ENCODE data around the gene PLCH2.

The PLCH2 gene

GRCh38 chr1:2499986-2500596, 24.0 kb downstream of the PLCH2 start:
- H3K36me3 ChIP-seq (ENCODE audit: control insufficient read depth, insufficient read depth, low read length): no peaks in the 10 kb centered on the region
- H3K4me3 ChIP-seq (ENCODE audit: low read depth, low read length): no peak overlapping the region
- H3K27ac ChIP-seq (ENCODE audit: low read depth, low read length): no peak overlapping the region
- no peaks in the 10 kb centered on the region for H3K4me1 ChIP-seq (ENCODE audit: control insufficient read depth, insufficient read depth, low read length)
- no peaks in the 10 kb centered on the region for H3K9me3 ChIP-seq (ENCODE audit: control insufficient read depth, insufficient read depth, low read length)
- no peak overlapping the region for H3K9ac ChIP-seq (ENCODE audit: low read depth, low read length)
- H3K27me3 ChIP-seq (ENCODE audit: control insufficient read depth, insufficient read depth, low read length): no peaks in the 10 kb centered on the region

- Histone ChIP-seq H3K9me3 (ENCODE audit: control insufficient read depth, insufficient read depth, low read length) (no peaks in the 10 kb centered on the region), H3K4me3 (ENCODE audit: low read depth, low read length) (no peak overlapping the region), H3K9ac (ENCODE audit: low read depth, low read length) (no peak overlapping the region), H3K4me1 (ENCODE audit: control insufficient read depth, insufficient read depth, low read length) (no peaks in the 10 kb centered on the region), H3K27me3 (ENCODE audit: control insufficient read depth, insufficient read depth, low read length) (no peaks in the 10 kb centered on the region), H3K36me3 (ENCODE audit: control insufficient read depth, insufficient read depth, low read length) (no peaks in the 10 kb centered on the region), H3K27ac (ENCODE audit: low read depth, low read length) (no peak overlapping the region)
Observed at GRCh38 chr1:2501041-2501819, 25.1 kb downstream of the PLCH2 start.

- Histone ChIP-seq H3K9ac (ENCODE audit: low read depth, low read length) (no peak overlapping the region), H3K27ac (ENCODE audit: low read depth, low read length) (no peak overlapping the region), H3K4me1 (ENCODE audit: control insufficient read depth, insufficient read depth, low read length) (no peaks in the 10 kb centered on the region), H3K27me3 (ENCODE audit: control insufficient read depth, insufficient read depth, low read length) (no peaks in the 10 kb centered on the region), H3K9me3 (ENCODE audit: control insufficient read depth, insufficient read depth, low read length) (no peaks in the 10 kb centered on the region), H3K36me3 (ENCODE audit: control insufficient read depth, insufficient read depth, low read length) (no peaks in the 10 kb centered on the region), H3K4me3 (ENCODE audit: low read depth, low read length) (no peak overlapping the region)
Observed at GRCh38 chr1:2501820-2502119, 25.7 kb downstream of the PLCH2 start.

GRCh38 chr1:2502210-2502609, 26.1 kb downstream of the PLCH2 start:
- Histone ChIP-seq H3K4me3 (ENCODE audit: low read depth, low read length) (no peak overlapping the region), H3K36me3 (ENCODE audit: control insufficient read depth, insufficient read depth, low read length) (no peaks in the 10 kb centered on the region), H3K27ac (ENCODE audit: low read depth, low read length) (no peak overlapping the region), H3K27me3 (ENCODE audit: control insufficient read depth, insufficient read depth, low read length) (no peaks in the 10 kb centered on the region), H3K9me3 (ENCODE audit: control insufficient read depth, insufficient read depth, low read length) (no peaks in the 10 kb centered on the region), H3K9ac (ENCODE audit: low read depth, low read length) (no peak overlapping the region), H3K4me1 (ENCODE audit: control insufficient read depth, insufficient read depth, low read length) (no peaks in the 10 kb centered on the region)

- no peaks in the 10 kb centered on the region; the same call in 1 of the 2 replicates for H3K36me3 ChIP-seq (ENCODE audit: control insufficient read depth, insufficient read depth, low read length)
- no peaks in the 10 kb centered on the region for H3K27me3 ChIP-seq (ENCODE audit: control insufficient read depth, insufficient read depth, low read length)
- no peak overlapping the region for H3K9ac ChIP-seq (ENCODE audit: low read depth, low read length)
- no peaks in the 10 kb centered on the region for H3K4me1 ChIP-seq (ENCODE audit: control insufficient read depth, insufficient read depth, low read length)
- H3K9me3 ChIP-seq (ENCODE audit: control insufficient read depth, insufficient read depth, low read length): no peaks in the 10 kb centered on the region
- H3K4me3 ChIP-seq (ENCODE audit: low read depth, low read length): no peak overlapping the region
- H3K27ac ChIP-seq (ENCODE audit: low read depth, low read length): no peak overlapping the region
Observed at GRCh38 chr1:2502661-2503553, 26.8 kb downstream of the PLCH2 start.

- no peaks in the 10 kb centered on the region for H3K27me3 ChIP-seq (ENCODE audit: control insufficient read depth, insufficient read depth, low read length)
- H3K36me3 ChIP-seq (ENCODE audit: control insufficient read depth, insufficient read depth, low read length): peaks cover 4% of the 10 kb centered on the region
- no peak overlapping the region for H3K27ac ChIP-seq (ENCODE audit: low read depth, low read length)
- no peaks in the 10 kb centered on the region for H3K4me1 ChIP-seq (ENCODE audit: control insufficient read depth, insufficient read depth, low read length)
- H3K9ac ChIP-seq (ENCODE audit: low read depth, low read length): no peak overlapping the region
- no peak overlapping the region for H3K4me3 ChIP-seq (ENCODE audit: low read depth, low read length)
- no peaks in the 10 kb centered on the region for H3K9me3 ChIP-seq (ENCODE audit: control insufficient read depth, insufficient read depth, low read length)
Observed at GRCh38 chr1:2503554-2504224, 27.6 kb downstream of the PLCH2 start.

GRCh38 chr1:2504225-2504948, 28.3 kb downstream of the PLCH2 start:
- Histone ChIP-seq H3K36me3 (ENCODE audit: control insufficient read depth, insufficient read depth, low read length) (peaks cover 11% of the 10 kb centered on the region), H3K4me1 (ENCODE audit: control insufficient read depth, insufficient read depth, low read length) (no peaks in the 10 kb centered on the region), H3K4me3 (ENCODE audit: low read depth, low read length) (no peak overlapping the region), H3K27ac (ENCODE audit: low read depth, low read length) (no peak overlapping the region), H3K9ac (ENCODE audit: low read depth, low read length) (no peak overlapping the region), H3K9me3 (ENCODE audit: control insufficient read depth, insufficient read depth, low read length) (no peaks in the 10 kb centered on the region), H3K27me3 (ENCODE audit: control insufficient read depth, insufficient read depth, low read length) (no peaks in the 10 kb centered on the region)

- Histone ChIP-seq H3K27ac (ENCODE audit: low read depth, low read length) (no peak overlapping the region), H3K9ac (ENCODE audit: low read depth, low read length) (no peak overlapping the region), H3K36me3 (ENCODE audit: control insufficient read depth, insufficient read depth, low read length) (peaks cover 17% of the 10 kb centered on the region), H3K9me3 (ENCODE audit: control insufficient read depth, insufficient read depth, low read length) (no peaks in the 10 kb centered on the region), H3K27me3 (ENCODE audit: control insufficient read depth, insufficient read depth, low read length) (no peaks in the 10 kb centered on the region), H3K4me1 (ENCODE audit: control insufficient read depth, insufficient read depth, low read length) (no peaks in the 10 kb centered on the region), H3K4me3 (ENCODE audit: low read depth, low read length) (no peak overlapping the region)
Observed at GRCh38 chr1:2504949-2505272, 28.8 kb downstream of the PLCH2 start.

- Histone ChIP-seq H3K9me3 (ENCODE audit: control insufficient read depth, insufficient read depth, low read length) (no peaks in the 10 kb centered on the region), H3K27ac (ENCODE audit: low read depth, low read length) (no peak overlapping the region), H3K9ac (ENCODE audit: low read depth, low read length) (no peak overlapping the region), H3K36me3 (ENCODE audit: control insufficient read depth, insufficient read depth, low read length) (peaks cover 23% of the 10 kb centered on the region), H3K27me3 (ENCODE audit: control insufficient read depth, insufficient read depth, low read length) (no peaks in the 10 kb centered on the region), H3K4me1 (ENCODE audit: control insufficient read depth, insufficient read depth, low read length) (no peaks in the 10 kb centered on the region), H3K4me3 (ENCODE audit: low read depth, low read length) (no peak overlapping the region)
Observed at GRCh38 chr1:2505461-2505994, 29.4 kb downstream of the PLCH2 start.
